CD4-positive, alpha-beta T cell treated with Interferon gamma for 1 hour (primary cell): ENCODE measurements around the gene SVIP.

ENCODE experiments used
- DNase-seq: peaks from one replicate; pipeline ENCODE4 v3.0.0-alpha.2; 2020

SVIP gene, protein sequence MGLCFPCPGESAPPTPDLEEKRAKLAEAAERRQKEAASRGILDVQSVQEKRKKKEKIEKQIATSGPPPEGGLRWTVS

DNA sequence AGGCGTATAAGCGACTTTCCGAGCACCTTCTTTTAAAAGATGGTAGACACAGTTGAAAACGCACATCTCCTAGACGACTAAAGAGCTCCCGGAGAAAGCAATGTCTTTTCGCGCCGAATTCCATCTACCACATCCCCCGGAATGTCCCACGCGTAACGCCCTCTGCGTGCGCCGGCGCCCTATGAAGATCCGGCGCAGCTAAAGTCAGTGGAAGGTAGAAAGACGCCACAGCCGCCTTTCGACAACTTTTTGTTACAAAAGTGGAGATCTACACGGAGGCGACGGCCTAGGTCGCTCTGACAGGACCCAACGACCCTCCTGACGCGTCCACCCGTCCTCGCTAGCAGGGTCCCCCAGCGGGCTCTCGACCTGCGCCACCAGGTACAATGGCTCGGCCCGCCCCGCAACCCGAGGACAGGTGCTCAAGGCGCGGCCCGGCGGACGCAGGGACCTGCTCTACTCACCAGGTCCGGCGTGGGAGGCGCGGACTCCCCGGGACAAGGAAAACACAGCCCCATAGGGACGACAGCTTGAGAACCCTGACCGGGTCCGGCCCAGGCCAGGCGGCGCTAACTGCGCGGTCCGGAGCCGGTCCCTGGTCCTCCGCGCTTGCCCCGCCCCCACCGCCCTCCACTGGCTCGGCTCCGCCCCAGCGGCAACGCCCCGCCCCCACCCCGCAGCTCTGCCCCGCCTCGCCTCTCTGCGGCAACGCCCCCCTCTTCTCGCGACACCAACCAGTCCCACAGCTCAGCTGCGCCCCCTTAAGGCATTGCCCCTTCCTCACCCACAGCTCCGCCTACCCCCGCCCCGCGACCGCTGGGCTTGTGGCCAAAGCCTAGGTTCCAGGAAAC, at the start of gene SVIP:
SVIP (minus strand) TSS at position 571 of the 851 bp plus-strand sequence; CDS start at position 518, 53 bp downstream.
- peak; percentile 90 for DNase-seq

DNA sequence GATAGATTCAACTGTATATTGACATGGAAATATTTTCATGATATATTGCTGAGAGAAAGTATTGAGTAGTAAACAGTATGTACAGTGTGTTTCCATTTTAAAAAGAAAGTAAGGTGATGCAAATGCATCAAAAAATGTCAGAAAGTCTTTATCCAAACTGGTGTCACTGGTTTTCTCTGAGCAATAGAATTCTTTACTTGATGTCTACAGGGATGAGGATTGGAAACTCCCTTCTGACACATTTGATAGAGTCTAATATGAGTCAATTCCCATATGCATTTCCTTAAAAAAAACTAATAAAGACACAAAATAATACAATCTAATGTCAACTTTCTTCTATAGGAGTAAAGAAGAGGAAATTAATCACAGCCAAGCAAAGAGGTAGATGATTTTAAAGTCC, 49.0 kb upstream of the SVIP start:
- DNase-seq: no peak

DNA sequence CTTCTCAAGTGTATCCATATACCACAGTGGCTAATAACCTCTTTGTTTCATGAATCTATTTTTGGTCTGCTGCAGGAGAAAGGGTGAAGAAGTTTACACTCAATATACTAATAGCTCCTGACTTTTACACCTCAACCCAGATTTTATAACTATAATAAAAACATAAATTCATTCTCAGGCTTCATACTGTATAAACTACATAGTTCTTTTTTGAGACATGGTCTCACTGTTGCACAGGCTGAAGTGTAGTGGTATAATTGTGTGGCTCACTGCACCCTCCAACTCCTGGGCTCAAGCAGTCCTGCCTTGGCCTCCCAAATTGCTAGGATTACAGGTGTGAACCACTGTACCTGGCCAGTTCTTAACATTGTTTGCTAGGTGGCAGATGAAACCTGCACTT, 48.4 kb upstream of the SVIP start:
- no peak for DNase-seq

DNA sequence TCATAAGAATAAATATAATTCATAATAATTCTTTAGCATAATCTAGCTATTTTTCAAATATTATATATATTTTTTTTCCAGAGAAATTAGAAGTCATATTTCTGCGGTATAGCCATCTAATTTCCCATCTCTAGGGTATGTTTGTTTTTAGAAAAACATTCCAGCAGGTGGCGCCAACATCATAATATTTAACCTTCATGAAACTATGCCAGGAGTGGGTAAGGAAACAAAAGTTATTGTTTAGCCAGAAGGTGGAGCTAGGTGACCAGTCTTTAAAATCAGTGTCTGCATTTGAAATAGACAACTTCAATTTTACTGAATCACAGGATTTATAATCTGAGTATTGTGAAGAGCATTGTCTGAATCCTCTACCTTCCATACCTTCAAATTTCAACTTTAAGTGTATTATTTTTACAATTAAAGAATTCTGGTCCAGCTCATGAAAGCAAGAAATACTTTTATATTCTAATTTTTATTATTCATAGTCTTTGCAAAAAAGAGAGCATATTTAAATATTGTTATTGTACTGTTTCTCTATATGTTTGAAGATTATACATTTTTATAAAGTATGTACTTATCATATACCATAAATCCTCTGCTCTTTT, 46.4 kb upstream of the SVIP start:
- DNase-seq: peak; percentile 3

DNA sequence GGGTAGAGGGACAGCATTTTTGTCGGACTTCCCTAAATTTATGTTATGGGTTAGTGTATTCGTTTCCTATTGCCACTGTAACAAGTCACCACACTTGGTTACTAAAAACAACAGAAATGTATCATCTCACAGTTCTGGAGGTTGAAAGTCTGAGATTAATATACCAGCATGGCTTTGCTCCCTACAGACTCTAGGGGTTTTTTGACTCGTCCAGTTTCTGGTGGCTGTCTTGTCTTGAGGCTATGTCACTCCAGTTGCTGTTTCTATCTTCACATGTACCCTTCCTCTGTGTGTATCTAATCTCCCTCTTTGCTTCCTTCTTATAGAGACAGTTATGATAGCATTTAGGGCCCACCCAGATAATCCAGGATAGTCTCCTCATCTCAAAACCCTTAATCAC, 39.7 kb upstream of the SVIP start:
- no peak for DNase-seq

DNA sequence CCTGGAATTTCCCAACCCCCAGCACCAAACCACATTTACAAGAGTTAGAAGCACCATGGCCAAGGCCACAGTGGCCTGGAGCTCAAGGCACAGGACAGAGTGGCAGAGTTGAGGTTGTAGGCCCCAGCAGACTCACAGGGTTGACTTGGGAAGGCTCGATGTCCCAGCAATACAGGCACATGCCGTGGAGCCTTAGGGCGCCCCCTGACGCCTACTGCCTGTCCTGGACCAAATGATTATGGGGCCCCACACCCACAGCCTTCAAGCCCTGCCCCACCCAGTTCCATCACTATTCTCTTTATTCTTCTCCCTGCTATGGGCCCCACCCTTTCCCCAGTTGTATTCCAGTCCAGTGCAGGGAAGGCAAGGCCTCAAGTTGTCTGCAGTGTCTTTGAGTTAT, 30.6 kb upstream of the SVIP start, which contains the start of gene CCDC179:
CCDC179 (minus strand) TSS at position 234 of the 400 bp plus-strand sequence; CDS start at position 181, 53 bp downstream.
- DNase-seq: no peak

DNA sequence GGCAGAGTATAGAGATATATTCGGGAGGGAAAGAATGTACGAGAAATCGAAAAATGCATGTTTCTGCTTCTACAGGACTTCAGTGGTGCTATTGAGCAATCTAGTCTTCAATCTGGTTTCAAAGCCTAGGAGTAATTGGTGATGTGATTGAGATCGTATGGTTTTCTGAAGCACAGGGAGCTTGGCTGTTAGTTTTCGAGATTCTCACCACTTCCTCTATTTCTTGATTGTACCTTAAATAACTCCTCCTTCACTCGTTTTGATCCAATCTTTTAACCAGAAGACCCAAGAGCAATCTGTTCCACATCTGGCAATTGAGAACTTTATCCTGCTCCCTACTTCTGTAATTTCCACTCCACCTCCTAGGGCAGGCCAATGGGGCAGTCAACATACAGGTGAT, 30.2 kb upstream of the SVIP start:
- no peak for DNase-seq

DNA sequence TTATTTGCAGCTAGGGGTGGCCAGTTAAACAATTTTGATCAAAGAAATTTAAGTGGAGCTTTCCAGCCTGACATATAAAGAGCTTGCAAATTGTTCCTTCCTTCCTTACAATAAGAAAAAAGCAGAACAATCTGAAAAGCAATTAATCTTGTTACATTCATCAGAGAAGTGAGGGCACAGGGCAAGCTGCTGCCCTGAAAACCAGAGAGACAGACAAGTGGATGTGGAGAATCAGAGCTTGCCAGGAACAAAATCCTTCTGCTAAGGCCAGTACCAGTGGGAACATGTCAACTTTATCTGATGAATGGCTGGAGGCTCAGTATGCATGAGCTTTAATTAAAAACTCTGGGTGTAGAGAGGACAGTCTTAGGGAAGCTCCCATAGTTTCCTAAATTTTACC, 21.9 kb upstream of the SVIP start:
- DNase-seq: no peak

DNA sequence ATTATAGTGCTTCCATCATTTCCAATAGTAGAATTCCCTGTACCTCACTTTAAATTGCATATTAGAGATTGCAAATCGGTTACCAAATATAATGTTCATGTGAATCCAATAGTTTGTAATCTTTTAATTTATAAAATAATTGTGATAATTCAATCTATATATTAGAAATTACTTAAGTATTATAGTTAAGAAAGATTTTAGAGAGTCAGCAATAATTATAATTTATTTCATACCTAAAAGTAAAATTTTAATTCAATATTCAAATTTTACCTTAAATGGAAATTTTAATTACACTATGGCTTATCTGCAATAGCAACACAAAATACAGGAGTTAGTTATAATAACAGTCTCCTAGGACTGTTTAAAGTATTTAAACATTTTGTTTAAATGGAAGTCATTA, 17.1 kb upstream of the SVIP start:
- DNase-seq: no peak

DNA sequence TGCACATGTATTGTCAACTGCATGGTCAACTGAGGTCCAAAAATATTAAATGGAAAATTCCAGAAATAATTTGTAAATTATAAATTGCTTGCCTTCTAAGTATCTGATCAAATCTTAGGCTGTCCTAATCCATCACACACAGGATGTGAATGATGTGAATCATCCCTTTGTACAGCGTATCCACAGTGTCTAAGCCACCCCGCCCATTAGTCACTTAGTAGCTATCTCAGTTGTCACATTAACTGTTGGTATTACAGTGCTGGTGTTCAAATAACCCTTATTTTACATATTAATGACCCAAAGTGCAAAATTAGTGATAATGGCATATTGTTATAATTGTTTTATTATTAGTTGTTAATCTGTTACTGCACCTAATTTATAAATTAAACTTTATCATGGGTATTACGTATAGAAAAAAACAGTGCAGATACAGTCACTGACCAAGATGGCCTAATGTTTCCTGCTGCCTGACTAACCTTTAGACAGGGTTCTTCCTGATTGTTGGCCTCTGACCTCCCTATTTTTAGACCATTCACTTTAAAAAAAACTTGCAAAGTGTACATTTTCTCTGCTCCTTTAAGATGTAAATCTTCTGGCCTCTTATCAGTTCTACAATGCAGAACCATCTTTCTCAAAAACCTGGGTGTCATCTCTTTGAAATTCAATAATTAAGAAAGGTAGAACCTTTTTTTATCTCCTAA, 2.9 kb upstream of the SVIP start:
- no peak for DNase-seq

DNA sequence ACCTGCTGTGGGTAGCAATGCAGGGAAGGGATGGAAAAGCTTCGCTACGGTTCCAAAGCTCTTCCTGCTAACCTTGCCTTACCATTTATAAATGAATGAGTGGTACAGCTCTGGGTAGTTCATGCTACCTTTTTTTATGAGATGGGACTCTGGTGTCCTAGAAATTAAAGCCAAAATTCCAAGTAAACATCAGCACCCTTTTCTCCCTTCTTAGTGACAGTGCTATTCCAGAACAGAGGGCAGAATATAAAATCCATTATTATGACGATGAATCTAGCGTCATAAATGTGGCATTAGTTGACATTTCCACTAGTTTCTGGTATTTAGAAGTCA, 447 bp upstream of the SVIP start:
- DNase-seq: no peak

DNA sequence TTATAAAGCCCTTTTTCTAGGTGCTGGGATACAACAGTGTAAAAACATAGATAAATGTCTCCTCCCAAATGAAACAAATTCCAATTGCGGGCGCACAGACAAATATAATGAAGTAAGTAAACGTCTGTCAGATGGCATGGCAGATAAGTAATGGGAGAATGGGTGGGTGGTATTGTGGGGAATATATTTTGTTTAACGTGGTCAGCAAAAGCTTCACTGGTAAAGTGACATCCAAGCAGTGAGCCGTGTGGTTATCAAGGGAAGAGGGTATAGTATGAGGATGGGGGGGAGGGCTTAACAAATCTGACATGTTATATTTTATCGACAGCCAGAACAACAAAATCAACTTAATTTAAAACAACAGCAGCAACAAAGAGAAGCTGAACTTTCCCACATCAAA, 1.2 kb downstream of the SVIP start:
- no peak for DNase-seq

DNA sequence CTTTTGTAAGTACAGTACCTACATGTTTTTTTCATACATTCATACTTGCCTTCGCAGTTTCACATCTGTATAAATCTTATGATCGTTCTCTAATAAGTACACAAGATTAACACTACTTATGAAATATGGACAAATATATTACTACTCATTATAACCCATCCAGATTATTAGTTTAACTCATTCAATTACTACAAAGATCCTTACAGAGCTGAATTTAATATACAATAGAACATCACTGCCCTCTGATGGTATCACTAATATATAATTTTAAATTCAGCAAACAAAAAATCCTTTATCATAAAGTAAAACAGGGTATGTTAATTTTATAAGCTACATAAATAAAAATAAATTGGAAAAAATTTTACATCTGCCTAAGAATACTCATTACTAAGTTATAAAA, 7.4 kb downstream of the SVIP start:
- no peak for DNase-seq

DNA sequence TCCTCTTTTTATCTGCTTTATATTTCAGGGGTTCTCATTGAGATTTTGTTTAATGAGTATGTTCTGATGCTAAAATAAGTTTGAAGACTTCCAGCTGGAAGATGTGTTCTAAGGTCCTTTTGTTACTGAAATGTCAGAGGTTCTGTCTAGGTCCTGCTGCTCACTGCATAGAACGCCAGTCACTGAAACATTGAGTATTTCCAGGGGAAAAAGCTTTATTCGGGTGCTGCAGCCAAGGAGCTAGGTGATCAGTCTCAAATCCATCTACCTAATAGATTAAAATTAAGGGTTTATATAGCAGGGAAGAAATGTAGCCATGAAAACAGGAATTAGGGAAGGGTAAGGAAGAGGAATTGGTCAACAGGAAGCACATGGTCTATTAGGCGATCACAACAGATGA, 19.7 kb downstream of the SVIP start:
- DNase-seq: no peak

DNA sequence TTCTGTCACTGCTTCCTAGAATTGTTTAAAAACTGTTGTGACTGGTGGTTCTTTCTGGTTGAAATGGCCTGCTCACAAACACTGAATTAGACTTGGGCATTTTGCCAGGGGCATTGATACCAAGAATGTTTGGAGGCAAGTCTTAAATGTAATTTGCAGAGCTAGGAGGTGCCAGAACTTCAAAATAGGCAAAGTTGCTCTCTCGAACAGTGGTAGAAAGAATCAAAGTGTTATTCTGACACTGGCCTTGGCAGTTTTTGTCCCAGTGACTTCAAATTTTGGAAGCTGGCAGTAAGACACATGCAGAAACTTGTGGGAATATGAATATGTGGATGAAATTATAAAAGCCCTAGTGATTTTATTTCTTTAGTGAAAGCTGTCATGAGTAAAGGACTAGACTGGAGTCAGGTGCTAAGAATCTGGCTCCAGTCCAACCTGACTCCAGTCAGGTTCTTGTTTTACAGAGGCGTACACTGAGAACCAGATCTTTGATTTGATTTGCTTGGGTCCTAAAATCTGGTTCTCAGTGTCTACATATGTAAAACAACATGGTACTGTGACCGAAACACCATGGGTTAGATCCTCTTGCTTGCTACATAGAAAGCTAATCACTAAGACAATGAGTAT, 20.9 kb downstream of the SVIP start:
- DNase-seq: no peak

DNA sequence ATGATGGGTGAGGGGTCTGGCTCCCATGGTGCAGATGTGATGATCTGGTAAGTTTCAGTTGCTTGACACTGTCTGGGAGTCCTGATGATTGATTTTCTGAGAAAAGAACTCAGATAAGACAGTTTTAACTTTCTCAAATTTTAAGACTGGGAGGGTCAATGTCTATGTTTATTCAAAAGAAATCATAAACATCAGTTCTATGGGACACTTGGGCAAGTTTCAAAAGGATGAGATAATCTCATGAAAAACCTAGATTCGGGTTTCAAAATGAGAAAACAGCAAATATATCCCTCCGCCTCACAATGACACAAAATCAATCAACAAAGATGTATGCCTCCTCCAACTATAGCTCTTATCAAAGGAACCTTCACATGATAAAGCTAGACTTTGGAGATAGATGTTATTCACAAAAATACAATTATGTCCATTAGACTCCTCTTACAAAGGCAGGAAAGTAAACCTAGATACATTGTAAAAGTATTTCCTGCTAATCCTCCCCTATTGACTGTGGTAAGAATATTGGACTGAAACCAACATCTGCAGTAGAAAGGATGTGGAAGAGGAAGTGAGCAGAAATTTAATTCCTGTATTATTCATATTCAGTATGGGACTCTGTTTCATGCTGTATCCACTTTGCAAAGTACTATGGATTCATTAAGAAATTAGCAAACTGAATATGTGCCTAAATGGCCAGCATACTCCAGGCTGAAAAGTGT, 21.6 kb downstream of the SVIP start:
- DNase-seq: no peak

DNA sequence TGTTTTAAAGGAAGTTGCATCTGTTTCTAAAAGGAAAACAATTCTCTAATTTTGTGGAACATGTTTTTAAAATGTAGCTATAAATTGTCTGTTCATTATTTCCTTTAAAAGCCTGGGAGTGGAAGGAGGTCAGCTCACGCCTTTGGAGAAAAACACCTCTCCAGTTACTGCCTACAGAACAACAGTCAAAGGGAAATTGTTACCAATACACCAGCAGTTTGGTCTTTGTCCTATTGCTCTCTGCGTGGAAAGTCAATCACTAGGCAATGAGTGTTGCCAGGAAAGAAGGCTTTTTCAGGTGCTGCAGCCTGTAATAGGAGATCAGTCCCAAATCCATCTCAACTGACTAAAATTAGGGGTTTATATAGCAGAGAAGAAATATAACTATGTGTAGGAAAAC, 22.2 kb downstream of the SVIP start:
- no peak for DNase-seq

DNA sequence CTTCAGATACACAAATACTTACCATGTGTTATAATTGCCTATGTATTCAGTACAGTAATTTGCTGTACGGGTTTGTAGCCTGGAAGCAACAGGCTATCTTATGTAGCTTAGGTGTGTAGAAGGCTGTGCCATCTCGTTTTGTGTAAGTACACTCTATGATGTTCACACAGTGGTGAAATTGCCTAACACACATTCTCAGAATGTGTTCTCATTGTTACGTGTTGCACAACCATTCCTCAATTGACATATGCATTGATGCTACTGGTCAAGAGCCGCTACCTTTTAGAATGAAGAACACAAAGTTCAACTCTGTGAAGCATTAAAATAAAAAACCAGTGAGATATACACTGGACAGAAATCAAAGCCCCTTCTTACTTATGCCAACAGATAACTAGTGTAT, 26.7 kb downstream of the SVIP start:
- no peak for DNase-seq

DNA sequence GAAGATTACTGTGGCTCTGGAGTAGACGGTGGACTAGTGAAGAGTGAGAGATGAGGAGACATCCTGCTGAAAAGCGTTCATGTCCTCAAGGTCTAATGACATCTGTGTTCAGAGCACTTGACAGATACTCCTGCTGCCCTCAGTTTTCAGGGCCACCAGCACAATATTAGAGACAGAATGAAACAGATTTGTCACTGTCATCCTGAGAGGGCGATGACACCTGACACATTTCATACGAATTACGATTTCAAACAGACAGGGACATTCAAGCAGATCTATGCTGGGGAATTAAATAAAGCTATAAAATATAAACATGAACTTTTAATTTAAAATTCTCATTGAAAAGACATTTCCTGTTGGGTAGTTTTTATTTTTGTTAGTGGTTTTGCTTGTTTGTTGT, 29.1 kb downstream of the SVIP start:
- DNase-seq: no peak

DNA sequence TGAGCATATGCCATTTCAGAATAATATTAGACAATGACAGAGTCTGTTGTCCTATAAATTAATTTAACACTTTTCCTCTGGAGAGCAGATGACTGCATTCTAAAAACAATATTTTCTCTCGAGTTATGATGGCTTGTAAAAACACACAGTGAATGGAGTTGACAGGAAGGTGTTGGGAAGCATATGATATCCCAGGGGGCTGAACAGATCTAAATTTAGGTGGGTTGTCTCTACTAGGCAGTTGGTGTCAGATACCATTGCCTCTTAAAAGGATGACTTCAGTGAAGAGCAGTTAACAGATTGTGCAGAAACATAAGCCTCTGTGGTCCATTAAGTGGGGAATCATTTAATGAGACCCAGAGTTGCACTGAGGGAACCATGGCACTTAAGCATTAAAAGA, 30.7 kb downstream of the SVIP start:
- DNase-seq: no peak

DNA sequence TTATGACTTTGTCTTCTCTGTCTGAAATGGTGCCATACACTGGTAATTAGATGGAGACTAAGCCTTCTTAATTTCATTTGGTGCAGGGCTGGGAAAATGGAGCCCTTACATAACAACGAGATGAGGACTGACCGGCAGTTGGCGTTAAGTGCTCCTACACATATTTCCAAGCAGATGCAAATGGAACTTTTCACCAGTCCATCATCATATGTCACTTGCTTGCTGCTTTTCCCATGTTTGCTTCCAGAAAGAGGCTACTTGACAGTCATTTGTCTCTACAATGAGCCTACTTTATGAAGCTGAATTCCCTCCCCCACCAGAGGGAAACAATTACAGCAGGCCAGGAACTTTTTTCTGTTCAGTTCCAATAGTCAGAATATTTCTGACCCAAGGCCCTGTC, 32.6 kb downstream of the SVIP start:
- DNase-seq: no peak

DNA sequence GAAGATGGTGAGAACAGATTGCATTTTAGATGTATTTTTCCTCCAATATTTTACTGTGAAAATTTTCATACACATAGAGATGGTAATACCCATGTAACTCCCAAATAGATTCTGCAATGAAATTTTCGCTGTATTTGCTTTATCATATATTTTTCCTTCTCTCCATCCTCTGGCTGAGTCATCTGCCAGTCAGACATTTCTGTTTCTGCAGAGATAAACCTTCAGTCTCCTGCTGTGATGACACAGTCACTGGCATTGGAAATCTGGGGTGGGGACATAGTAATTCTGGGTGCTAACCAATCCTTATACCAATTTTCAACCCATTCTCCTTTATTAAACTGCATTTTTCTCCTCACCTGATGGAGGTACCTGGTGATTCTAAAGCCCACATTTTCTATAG, 33.7 kb downstream of the SVIP start:
- no peak for DNase-seq

DNA sequence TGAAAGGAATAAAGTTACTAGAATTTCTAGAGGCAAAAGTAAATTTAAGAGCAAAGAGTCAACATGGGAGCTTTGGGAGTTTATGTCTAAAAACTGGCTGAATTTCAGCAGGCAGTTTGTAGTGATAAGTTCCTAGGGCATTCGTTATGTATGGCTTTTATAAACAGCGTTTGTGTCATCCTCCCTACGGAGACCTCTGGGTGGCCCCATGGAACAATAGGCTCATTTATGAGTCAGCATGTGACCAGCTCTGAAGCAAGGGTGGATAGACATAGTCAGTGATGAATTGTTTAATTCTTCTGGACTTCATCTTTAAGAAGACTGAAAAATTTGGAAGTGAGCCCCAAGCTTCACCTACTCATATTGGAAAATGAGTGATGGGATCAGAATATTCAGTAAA, 37.1 kb downstream of the SVIP start:
- no peak for DNase-seq
